Right lobe of liver (tissue), 6 donors: ENCODE data around the gene MAP7D2. TPM values are rescaled to one million over a fixed set of nuclear protein-coding genes. Genes with fewer than 3 reads are reported as not detected.

ENCODE experiments used
- ATAC-seq, 4 donors: fragments of 200-7000 bp; cut with Tn5 transposase; one replicate each; pipeline ENCODE4 v1.9.1; 2020; ENCODE audit warnings: mild to moderate bottlenecking in 4 of 4, moderate library complexity in 4 of 4
- DNase-seq, 3 donors: peaks; one replicate each; pipeline ENCODE4 v3.0.0-alpha.2; 2020
- H3K27ac ChIP-seq, 3 donors: fragments of 200-600 bp; one replicate each; pipeline ENCODE4 v1.8.0; 2022
- H3K27me3 ChIP-seq, 2 donors: fragments of 200-600 bp; one replicate each; pipeline ENCODE4 v1.8.0; 2022
- H3K36me3 ChIP-seq, 4 donors: fragments of 200-600 bp; sonication (generic) in 1 of 4; one replicate each; pipeline versions ENCODE4 v1.5.1 to v1.8.0; 2017 to 2022; ENCODE audit warnings: control low read depth in 1 of 4
- H3K4me1 ChIP-seq, 4 donors: fragments of 200-600 bp; sonication (generic) in 1 of 4; one replicate each; pipeline versions ENCODE4 v1.5.1 to v1.8.0; 2017 to 2022; ENCODE audit warnings: control low read depth in 1 of 4
- H3K4me3 ChIP-seq, 3 donors: fragments of 200-600 bp; one replicate each; pipeline ENCODE4 v1.8.0; 2022
- H3K9me3 ChIP-seq, 4 donors: fragments of 200-600 bp; sonication (generic) in 1 of 4; one replicate each; pipeline versions ENCODE4 v1.5.1 to v1.8.0; 2017 to 2022; ENCODE audit warnings: control low read depth in 1 of 4
- POLR2A ChIP-seq: fragments of 450-650 bp; IDR thresholded peaks from one replicate; pipeline ENCODE4 v1.6.1; 2017; ENCODE audit warnings: antibody characterized with exemption, mild to moderate bottlenecking
- WGBS: methylation state at CpG from one replicate; pipeline ENCODE4 v1.1.6; 2018; ENCODE audit warnings: low coverage, low lambda C conversion rate; ENCODE audit not compliant: insufficient coverage; ENCODE audit errors: missing lambda C conversion rate; 5-methylcytosine and 5-hydroxymethylcytosine counted together
- intact Hi-C, 2 donors: fragments of 100-400 bp; cut with DNase I; formaldehyde crosslinking; loops; one replicate each; pipeline versions ENCODE4 v1.11.2 to v1.14.1; 2022
- microRNA counts: library from miRNA; unstranded; fragments of <30 nt; microRNA quantifications from one replicate; lab custom pipeline; 2016
- microRNA-seq, 2 donors: library from miRNA; unstranded; fragments of <30 nt; microRNA quantifications; one replicate each; pipeline ENCODE4, GENCODE V29; 2019 to 2020
- small RNA-seq, 2 experiments: library from RNA; depleted of rRNA; stranded (forward); fragments of <200 nt; gene quantifications; one replicate each; pipeline ENCODE3, GENCODE V24; 2016
- total RNA-seq, 6 experiments: library from RNA; depleted of rRNA in 2 of 6; stranded (reverse); fragments of >200 nt in 2 of 6; fragmentation: NEBNext Ultra II Directional in 3 of 6; extraction: Animal tissue kit (Norgen Biotek cat#: 25700) in 3 of 6; gene quantifications; one replicate each; pipeline versions ENCODE4 v1.1.0 to v1.2.4, GENCODE V29; 2016 to 2023
- TF ChIP-seq, protein P1 (sequence below), 4 donors: fragments of 200-600 bp in 3 of 4; fragments of 450-650 bp in 1 of 4; IDR thresholded peaks; one replicate each; pipeline versions ENCODE4 v1.5.1 to v1.8.0; 2016 to 2022; ENCODE audit warnings: antibody characterized with exemption in 4 of 4, mild to moderate bottlenecking in 2 of 4
- donor health status: DM: no; HTN: yes; CAD: no.
- donor health status: DM: no; HTN: no; CAD: no.
- donor health status: DM: no; HTN: no; CAD: no.
- donor health status: DM: no; HTN: yes; CAD: no.
- donor health status: DM: no; HTN: yes; CAD: no.

MAP7D2 gene
- total RNA-seq, 6 experiments from 2014 or later: 0.11 to 0.49 (median 0.30) TPM; not detected in 2

DNA sequence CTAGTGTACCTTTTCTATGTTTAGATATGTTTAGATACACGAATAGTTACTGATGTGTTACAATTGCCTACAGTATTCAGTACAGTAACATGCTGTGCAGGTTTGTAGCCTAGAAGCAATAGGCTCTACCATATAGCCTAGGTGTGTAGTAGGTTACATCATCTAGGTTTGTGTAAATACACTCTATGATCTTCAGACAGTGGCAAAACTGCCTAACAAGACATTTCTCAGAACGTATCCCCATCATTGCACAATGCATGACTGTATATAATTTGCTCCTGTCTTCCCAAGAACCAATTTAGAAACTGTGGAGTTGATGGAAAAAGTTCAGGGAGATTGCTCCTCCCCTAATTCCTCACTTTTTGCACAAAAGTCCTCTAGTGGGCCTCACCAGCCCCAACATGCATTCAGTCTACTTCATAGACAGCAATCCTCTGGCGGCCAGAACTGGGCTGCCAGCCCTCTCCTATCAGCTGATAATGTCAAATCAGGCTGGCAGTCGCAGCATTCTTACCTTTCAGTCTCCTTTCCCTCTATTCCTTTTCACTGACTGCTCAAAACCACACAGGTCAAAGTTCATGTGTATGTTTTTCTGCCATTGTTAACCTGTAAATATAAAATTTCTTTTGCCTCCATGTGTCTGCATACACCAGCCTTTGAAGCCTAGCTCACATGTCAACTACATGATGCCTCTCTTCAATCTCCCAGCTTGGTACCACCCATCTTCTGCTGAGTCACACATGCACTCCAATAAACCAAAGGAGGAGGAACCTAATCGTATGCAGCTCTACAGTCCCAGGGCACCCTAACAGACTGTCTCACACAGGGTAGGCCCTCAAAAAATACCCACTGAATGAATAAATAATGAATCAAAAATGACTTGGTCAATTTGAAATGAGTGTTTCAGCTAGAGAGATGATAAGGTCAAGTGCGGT lies 157.9 kb downstream of the MAP7D2 start:
- no peak for ATAC-seq
- intact Hi-C loops: no loop called here
- no peaks in the 10 kb centered on the region for H3K27me3 ChIP-seq
- no peaks in the 10 kb centered on the region for H3K9me3 ChIP-seq
- TF ChIP-seq, protein P1, sequence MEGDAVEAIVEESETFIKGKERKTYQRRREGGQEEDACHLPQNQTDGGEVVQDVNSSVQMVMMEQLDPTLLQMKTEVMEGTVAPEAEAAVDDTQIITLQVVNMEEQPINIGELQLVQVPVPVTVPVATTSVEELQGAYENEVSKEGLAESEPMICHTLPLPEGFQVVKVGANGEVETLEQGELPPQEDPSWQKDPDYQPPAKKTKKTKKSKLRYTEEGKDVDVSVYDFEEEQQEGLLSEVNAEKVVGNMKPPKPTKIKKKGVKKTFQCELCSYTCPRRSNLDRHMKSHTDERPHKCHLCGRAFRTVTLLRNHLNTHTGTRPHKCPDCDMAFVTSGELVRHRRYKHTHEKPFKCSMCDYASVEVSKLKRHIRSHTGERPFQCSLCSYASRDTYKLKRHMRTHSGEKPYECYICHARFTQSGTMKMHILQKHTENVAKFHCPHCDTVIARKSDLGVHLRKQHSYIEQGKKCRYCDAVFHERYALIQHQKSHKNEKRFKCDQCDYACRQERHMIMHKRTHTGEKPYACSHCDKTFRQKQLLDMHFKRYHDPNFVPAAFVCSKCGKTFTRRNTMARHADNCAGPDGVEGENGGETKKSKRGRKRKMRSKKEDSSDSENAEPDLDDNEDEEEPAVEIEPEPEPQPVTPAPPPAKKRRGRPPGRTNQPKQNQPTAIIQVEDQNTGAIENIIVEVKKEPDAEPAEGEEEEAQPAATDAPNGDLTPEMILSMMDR (IDR thresholded peaks at IDR 0.05): no peak
- TF ChIP-seq POLR2A: no peak
- H3K4me1 ChIP-seq: no peaks in the 10 kb centered on the region
- no peak for DNase-seq
- H3K4me3 ChIP-seq: no peak overlapping the region
- 52% methylated on average over 6 of the region's 6 CpGs for WGBS
- no peak overlapping the region for H3K27ac ChIP-seq
- no peaks in the 10 kb centered on the region for H3K36me3 ChIP-seq

DNA sequence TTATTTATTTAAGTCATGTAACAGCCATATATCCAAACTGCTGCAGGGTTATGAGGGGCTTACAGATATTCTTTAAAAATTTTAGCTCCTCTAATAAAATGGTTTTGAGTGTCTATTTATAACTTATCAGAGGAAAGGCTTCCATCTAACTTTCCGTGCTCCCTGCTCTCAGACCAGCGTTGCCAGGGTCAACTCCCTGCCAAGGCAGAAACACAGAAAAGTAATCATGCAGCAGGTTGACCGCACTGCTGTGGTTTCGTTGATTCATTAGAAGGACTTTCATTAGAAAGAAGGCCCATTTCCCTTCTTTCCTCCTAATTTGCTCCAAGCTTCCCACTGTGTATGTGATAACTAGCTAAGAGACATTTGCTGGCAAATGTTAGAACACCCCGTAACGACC lies 159.8 kb downstream of the MAP7D2 start:
- TF ChIP-seq POLR2A: no peak
- TF ChIP-seq, protein P1 (IDR thresholded peaks at IDR 0.05): no peak
- ATAC-seq (no peak), DNase-seq (no peak)
- 58% methylated on average over 6 of the region's 6 CpGs for WGBS
- Histone ChIP-seq H3K9me3 (no peaks in the 10 kb centered on the region), H3K36me3 (no peaks in the 10 kb centered on the region), H3K27me3 (no peaks in the 10 kb centered on the region), H3K27ac (no peak overlapping the region), H3K4me1 (no peaks in the 10 kb centered on the region), H3K4me3 (no peak overlapping the region)
- intact Hi-C loops: no loop called here

MicroRNAs within 50 kb of the gene (microRNA counts, 767-probe panel; counts per million panel counts)
- 237 counts per million for microRNA hsa-miR-23c (lab: Ali Mortazavi, UCI)

Small RNAs within 50 kb of the gene (microRNA-seq; reads per million reads assigned to microRNA genes)
- 22.5 to 69.4 reads per million in 2 donors for gene MIR23C

Small RNAs within 50 kb of the gene (small RNA-seq; reads per million reads assigned to genes)
- gene MIR23C: 0 to 0.10 reads per million in 2 experiments
- gene RF00019: 0 reads per million in 2 experiments
- 51.8 to 52.3 reads per million in 2 experiments for gene RF00493
- 0 reads per million in 2 experiments for gene RF00494

Other genes starting within 250 kb of the MAP7D2 start
- gene SH3KBP1, start 229.3 kb downstream of the MAP7D2 start, total RNA-seq: 10 to 100 TPM in 2 of 6 experiments, 1 to 10 TPM in 4; 7.3 to 14.1 (median 8.9) TPM
- gene BCLAF3, start 125.8 kb downstream of the MAP7D2 start, total RNA-seq: 1 to 10 TPM; 2.1 to 4.1 (median 3.0) TPM
- gene EIF1AX, start 24.9 kb upstream of the MAP7D2 start, total RNA-seq: 10 to 100 TPM; 31.1 to 71.6 (median 44.4) TPM
- 10 to 100 TPM; 36.0 to 63.7 (median 44.7) TPM for gene RPS6KA3, start 150.0 kb upstream of the MAP7D2 start, total RNA-seq